ENCODE measurements around the gene KHDRBS1. TPM values are rescaled to one million over a fixed set of nuclear protein-coding genes. Genes with fewer than 3 reads are reported as not detected.

Gene KHDRBS1
- total and polyA plus RNA-seq, 2 of the 13 experiments (the other 11 are each of a cell fraction or from before 2014, with no cell fraction given) = 25.1 to 39.0 TPM

- TF ChIP-seq SP4 (CRISPR knock-in tag; IDR thresholded peaks at IDR 0.05) (no peak), ZNF501 (CRISPR knock-in tag; IDR thresholded peaks at IDR 0.05) (no peak), NFKB2 (CRISPR knock-in tag; IDR thresholded peaks at IDR 0.05; ENCODE audit: borderline replicate concordance) (no peak)
- peaks cover 11 to 45% of the 10 kb centered on the region in 2 experiments for H3K36me3 ChIP-seq (replicated peaks in 1 of 2; ENCODE audit: control insufficient read depth in 1 of 2, insufficient read depth in 2 of 2, low read length in 2 of 2)
- no peak for DNase-seq (ENCODE audit: low spot score)
- H3K27me3 ChIP-seq (ENCODE audit: control insufficient read depth in 1 of 2, insufficient read depth in 2 of 2, low read length in 2 of 2) = no peaks in the 10 kb centered on the region
- no peaks in the 10 kb centered on the region for H3K9me3 ChIP-seq (ENCODE audit: low read length)
- no peak overlapping the region for H3K27ac ChIP-seq (ENCODE audit: extremely low read length, insufficient read depth, low read length)
- ChIA-PET CTCF (ENCODE audit: low intra/inter-chr PET ratio, low total read pairs) (no interaction called here), POLR2A (interaction anchor here (4.4 kb wide), 1 partner anchor 12 kb away, joined by 25 read pairs; the partner anchor contains the start of gene TMEM39B)
- peaks cover 5% of the 10 kb centered on the region; the same call in 1 of the 2 replicates for H3K4me1 ChIP-seq (ENCODE audit: insufficient read depth, low read length)
- H3K4me3 ChIP-seq (replicated peaks in 1 of 3; ENCODE audit: insufficient read depth in 1 of 3, low read depth in 2 of 3, low read length in 3 of 3) = no peak overlapping the region
- no TSS peak for BruUV-seq (replicated peaks)
- no peak overlapping the region for H3K9ac ChIP-seq (ENCODE audit: insufficient read depth, low read depth, low read length)
- in situ Hi-C loops (cut with HindIII; ENCODE audit: extremely low pct_ligation_motif_present, low pct_unique_long_range_greater_than_20kb) = no loop called here
- H3K79me2 ChIP-seq (ENCODE audit: insufficient read depth, low read length) = no peaks in the 10 kb centered on the region
- H4K20me1 ChIP-seq (ENCODE audit: insufficient read depth, low read length) = no peaks in the 10 kb centered on the region
- ATAC-seq = no peak
- no peak for FAIRE-seq
- intact Hi-C loops (cut with micrococcal nuclease; ENCODE audit: unreplicated experiment) = no loop called here
- H2AFZ ChIP-seq (ENCODE audit: low read length) = no peak overlapping the region
- H3K4me2 ChIP-seq (ENCODE audit: low read depth, low read length) = no peak overlapping the region
Observed at GRCh38 chr1:32060914-32061313, 47.2 kb downstream of the KHDRBS1 start.

DNA sequence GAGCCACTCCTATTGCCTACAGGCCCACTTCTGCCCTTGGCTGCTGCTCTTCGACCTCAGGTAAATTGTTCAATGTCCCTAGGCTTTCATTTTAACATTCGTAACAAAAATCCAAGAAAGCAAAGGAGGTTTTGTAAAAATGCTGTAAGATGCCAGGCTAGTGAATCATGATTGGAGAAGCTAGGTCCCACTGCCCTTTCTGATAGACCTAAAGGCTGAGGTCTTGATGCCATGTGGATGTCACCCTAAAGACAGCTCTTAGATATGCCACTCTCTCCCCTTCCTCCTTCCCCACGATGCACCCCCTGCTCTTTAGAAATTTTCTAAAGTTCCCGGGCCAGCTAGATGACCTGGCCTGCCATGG lies 49.2 kb downstream of the KHDRBS1 start:
- Histone ChIP-seq H4K20me1 (ENCODE audit: insufficient read depth, low read length) (no peaks in the 10 kb centered on the region), H3K27me3 (ENCODE audit: control insufficient read depth in 1 of 2, insufficient read depth in 2 of 2, low read length in 2 of 2) (no peaks in the 10 kb centered on the region), H3K4me2 (ENCODE audit: low read depth, low read length) (no peak overlapping the region), H3K4me1 (ENCODE audit: insufficient read depth, low read length) (peaks cover 10% of the 10 kb centered on the region; the same call in 1 of the 2 replicates), H3K9me3 (ENCODE audit: low read length) (no peaks in the 10 kb centered on the region), H2AFZ (ENCODE audit: low read length) (no peak overlapping the region), H3K4me3 (replicated peaks in 1 of 3; ENCODE audit: insufficient read depth in 1 of 3, low read depth in 2 of 3, low read length in 3 of 3) (no peak overlapping the region), H3K79me2 (ENCODE audit: insufficient read depth, low read length) (no peaks in the 10 kb centered on the region), H3K9ac (ENCODE audit: insufficient read depth, low read depth, low read length) (no peak overlapping the region), H3K36me3 (replicated peaks in 1 of 2; ENCODE audit: control insufficient read depth in 1 of 2, insufficient read depth in 2 of 2, low read length in 2 of 2) (peaks cover 7 to 36% of the 10 kb centered on the region in 2 experiments), H3K27ac (ENCODE audit: extremely low read length, insufficient read depth, low read length) (no peak overlapping the region)
- ChIA-PET CTCF (ENCODE audit: low intra/inter-chr PET ratio, low total read pairs) (no interaction called here), POLR2A (interaction anchor here (1.5 to 4.4 kb wide), 3 partner anchors 9 to 45 kb away, joined by 3 to 25 read pairs (median 6); partner anchors contain the start of genes KPNA6 and TMEM39B)
- 94% methylated on average over 4 of the region's 4 CpGs for WGBS (ENCODE audit: low lambda C conversion rate)
- no peak for ATAC-seq
- BruUV-seq (replicated peaks) = no TSS peak
- in situ Hi-C loops (cut with HindIII; ENCODE audit: extremely low pct_ligation_motif_present, low pct_unique_long_range_greater_than_20kb) = no loop called here
- no peak for FAIRE-seq
- intact Hi-C loops (cut with micrococcal nuclease; ENCODE audit: unreplicated experiment) = no loop called here
- no peak for DNase-seq (ENCODE audit: low spot score)
- TF ChIP-seq MLLT10 (CRISPR knock-in tag; IDR thresholded peaks at IDR 0.05) (no peak), TBX3 (IDR thresholded peaks at IDR 0.05; ENCODE audit: borderline replicate concordance) (no peak), JUND (CRISPR knock-in tag; IDR thresholded peaks at IDR 0.05) (no peak), SP1 (IDR thresholded peaks at IDR 0.05) (no peak), SP1 (CRISPR knock-in tag; IDR thresholded peaks at IDR 0.05) (no peak), MTA3 (CRISPR knock-in tag; IDR thresholded peaks at IDR 0.05) (no peak), SAFB2 (CRISPR knock-in tag; IDR thresholded peaks at IDR 0.05; ENCODE audit: borderline replicate concordance, low read depth) (no peak), BCL6 (CRISPR knock-in tag; IDR thresholded peaks at IDR 0.05) (no peak), POLR2G (IDR thresholded peaks at IDR 0.05; ENCODE audit: low read depth, low read length) (no peak), ZNF136 (CRISPR knock-in tag; IDR thresholded peaks at IDR 0.05; ENCODE audit: low read depth) (no peak), ZNF124 (CRISPR knock-in tag; IDR thresholded peaks at IDR 0.05) (no peak), RELA (CRISPR knock-in tag; IDR thresholded peaks at IDR 0.05) (no peak), MZF1 (CRISPR knock-in tag; IDR thresholded peaks at IDR 0.05; ENCODE audit: borderline replicate concordance) (no peak), SMAD9 (CRISPR knock-in tag; IDR thresholded peaks at IDR 0.05) (no peak), ZNF121 (CRISPR knock-in tag; IDR thresholded peaks at IDR 0.05) (no peak)
- TF ChIP-seq, protein P1, sequence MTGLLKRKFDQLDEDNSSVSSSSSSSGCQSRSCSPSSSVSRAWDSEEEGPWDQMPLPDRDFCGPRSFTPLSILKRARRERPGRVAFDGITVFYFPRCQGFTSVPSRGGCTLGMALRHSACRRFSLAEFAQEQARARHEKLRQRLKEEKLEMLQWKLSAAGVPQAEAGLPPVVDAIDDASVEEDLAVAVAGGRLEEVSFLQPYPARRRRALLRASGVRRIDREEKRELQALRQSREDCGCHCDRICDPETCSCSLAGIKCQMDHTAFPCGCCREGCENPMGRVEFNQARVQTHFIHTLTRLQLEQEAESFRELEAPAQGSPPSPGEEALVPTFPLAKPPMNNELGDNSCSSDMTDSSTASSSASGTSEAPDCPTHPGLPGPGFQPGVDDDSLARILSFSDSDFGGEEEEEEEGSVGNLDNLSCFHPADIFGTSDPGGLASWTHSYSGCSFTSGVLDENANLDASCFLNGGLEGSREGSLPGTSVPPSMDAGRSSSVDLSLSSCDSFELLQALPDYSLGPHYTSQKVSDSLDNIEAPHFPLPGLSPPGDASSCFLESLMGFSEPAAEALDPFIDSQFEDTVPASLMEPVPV (CRISPR knock-in tag; IDR thresholded peaks at IDR 0.05) = no peak
